Measurements from ENCODE around the gene CACNA1C.

DNA sequence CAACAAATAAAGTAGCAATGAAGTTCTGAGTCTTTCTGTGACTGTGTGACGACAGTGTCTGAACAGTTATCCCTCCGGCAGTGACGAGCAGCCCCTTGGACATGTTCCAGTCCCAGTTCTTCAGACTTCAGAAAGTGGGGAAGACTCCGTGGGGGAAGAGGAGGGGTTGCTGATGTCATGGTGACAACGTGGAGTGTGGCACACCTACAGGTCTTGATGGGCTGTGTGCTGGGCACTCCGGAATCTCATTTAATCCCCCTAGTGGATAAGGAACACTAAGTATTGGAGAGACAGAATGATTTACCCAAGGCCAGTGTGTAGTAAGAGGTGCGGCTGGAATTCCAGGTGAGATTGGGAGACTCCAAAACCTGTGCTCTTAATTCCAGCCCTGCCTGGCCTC, 280.2 kb downstream of the CACNA1C start:
- TF ChIP-seq, protein P1, sequence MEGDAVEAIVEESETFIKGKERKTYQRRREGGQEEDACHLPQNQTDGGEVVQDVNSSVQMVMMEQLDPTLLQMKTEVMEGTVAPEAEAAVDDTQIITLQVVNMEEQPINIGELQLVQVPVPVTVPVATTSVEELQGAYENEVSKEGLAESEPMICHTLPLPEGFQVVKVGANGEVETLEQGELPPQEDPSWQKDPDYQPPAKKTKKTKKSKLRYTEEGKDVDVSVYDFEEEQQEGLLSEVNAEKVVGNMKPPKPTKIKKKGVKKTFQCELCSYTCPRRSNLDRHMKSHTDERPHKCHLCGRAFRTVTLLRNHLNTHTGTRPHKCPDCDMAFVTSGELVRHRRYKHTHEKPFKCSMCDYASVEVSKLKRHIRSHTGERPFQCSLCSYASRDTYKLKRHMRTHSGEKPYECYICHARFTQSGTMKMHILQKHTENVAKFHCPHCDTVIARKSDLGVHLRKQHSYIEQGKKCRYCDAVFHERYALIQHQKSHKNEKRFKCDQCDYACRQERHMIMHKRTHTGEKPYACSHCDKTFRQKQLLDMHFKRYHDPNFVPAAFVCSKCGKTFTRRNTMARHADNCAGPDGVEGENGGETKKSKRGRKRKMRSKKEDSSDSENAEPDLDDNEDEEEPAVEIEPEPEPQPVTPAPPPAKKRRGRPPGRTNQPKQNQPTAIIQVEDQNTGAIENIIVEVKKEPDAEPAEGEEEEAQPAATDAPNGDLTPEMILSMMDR (conservative IDR thresholded peaks at IDR 0.05): no peak
- TF ChIP-seq EZH2 (IDR thresholded peaks at IDR 0.05; ENCODE audit: low read depth): no peak

Measured in PC-9 (cell line).